H1 (cell line): Measurements from ENCODE around the gene VWA2. TPM values are rescaled to one million over a fixed set of nuclear protein-coding genes. Genes with fewer than 3 reads are reported as not detected.

Experiments used
- BCL11A ChIP-seq, 2 experiments: IDR thresholded peaks; one replicate each; pipeline ENCODE4 v1.6.1; 2011; ENCODE audit warnings: low read depth in 2 of 2, low read length in 2 of 2, mild to moderate bottlenecking in 2 of 2
- CHD7 ChIP-seq: fragments of 300-600 bp; sonication (generic); IDR thresholded peaks from 2 replicates; pipeline ENCODE4 v1.7.1; 2012; ENCODE audit warnings: low read length, moderate library complexity, mild to moderate bottlenecking, inconsistent platforms; ENCODE audit not compliant: insufficient replicate concordance
- EP300 ChIP-seq, 2 experiments: IDR thresholded peaks; 1 replicate in 1 of 2; 2 replicates in 1 of 2; pipeline ENCODE4 v1.6.1; 2011 to 2012; ENCODE audit warnings: low read depth in 2 of 2, low read length in 2 of 2, mild to moderate bottlenecking in 2 of 2, borderline replicate concordance in 1 of 2, inconsistent platforms in 1 of 2, moderate library complexity in 1 of 2
- GABPA ChIP-seq: IDR thresholded peaks from 2 replicates; pipeline ENCODE4 v1.6.1; 2011; ENCODE audit warnings: mild to moderate bottlenecking, low read length, moderate library complexity, borderline replicate concordance; ENCODE audit not compliant: insufficient read depth
- HDAC2 ChIP-seq, 2 experiments: fragments of 300-600 bp in 1 of 2; sonication (generic) in 1 of 2; IDR thresholded peaks; 2 replicates each; pipeline ENCODE4 v1.6.1; 2011 to 2012; ENCODE audit warnings: low read depth in 2 of 2, low read length in 2 of 2, mild to moderate bottlenecking in 2 of 2, moderate library complexity in 2 of 2, borderline replicate concordance in 1 of 2, inconsistent platforms in 1 of 2
- RNF2 ChIP-seq: fragments of 200-900, 300-1000 bp; sonication (generic); IDR thresholded peaks from 2 replicates; pipeline ENCODE4 v1.7.1; 2016; ENCODE audit warnings: borderline replicate concordance, low read depth, mild to moderate bottlenecking, antibody characterized with exemption, low read length; ENCODE audit not compliant: poor library complexity, severe bottlenecking; ENCODE audit errors: missing control alignments
- RXRA ChIP-seq: IDR thresholded peaks from 2 replicates; pipeline ENCODE4 v1.6.1; 2011; ENCODE audit warnings: low read depth, mild to moderate bottlenecking, low read length, moderate library complexity; ENCODE audit not compliant: insufficient read depth
- TBP ChIP-seq: IDR thresholded peaks from 2 replicates; pipeline ENCODE4 v1.6.1; 2011; ENCODE audit warnings: low read depth, low read length, improper control_type of control experiment
- USF2 ChIP-seq: IDR thresholded peaks from 2 replicates; pipeline ENCODE4 v1.6.1; 2011; ENCODE audit warnings: low read length, improper control_type of control experiment
- polyA plus RNA-seq, 7 experiments: library from polyadenylated mRNA; depleted of rRNA in 3 of 7; stranded (reverse) in 5 of 7; unstranded in 2 of 7; fragments of >200 nt in 5 of 7; fragments of 200-250 nt in 2 of 7; gene quantifications; 1 replicate in 5 of 7; 2 replicates in 1 of 7; 4 replicates in 1 of 7; pipeline versions ENCODE4 v1.2.1 to v1.2.3, GENCODE V29; 2011 to 2013; ENCODE audit warnings: missing spikeins in 2 of 7, mixed read lengths in 2 of 7
- total RNA-seq: library from RNA; stranded (reverse); fragmentation: NEBNext Ultra II Directional; extraction: Animal tissue kit (Norgen Biotek cat#: 25700); gene quantifications from 2 replicates; pipeline ENCODE4 v1.2.1, GENCODE V29; 2021

VWA2 gene
- total and polyA plus RNA-seq, 2 of the 8 experiments (the other 6 are each of a cell fraction or from before 2014, with no cell fraction given): 2.8 to 2.9 TPM

- TF ChIP-seq CHD7 (no peak), GABPA (no peak), RXRA (no peak), USF2 (no peak), BCL11A (IDR thresholded peaks at IDR 0.05; ENCODE audit: low read depth in 2 of 2, low read length in 2 of 2) (no peak), EP300 (IDR thresholded peaks at IDR 0.05; ENCODE audit: borderline replicate concordance in 1 of 2, low read depth in 2 of 2, low read length in 2 of 2) (no peak), TBP (no peak), RNF2 (no peak), HDAC2 (IDR thresholded peaks at IDR 0.05; ENCODE audit: borderline replicate concordance in 1 of 2, low read depth in 2 of 2, low read length in 2 of 2) (no peak)
These were observed 916 bp downstream of the VWA2 start (continued) for GRCh38 chr10:114239994-114240345.
